ENCODE measurements around the gene PRKCA.
A peak's percentile ranks its signal among the peaks of the same experiment; 100 is the strongest.
"Not testable (repeated sequence)": the region's sequence is repeated elsewhere in the genome, so short reads cannot be mapped to it uniquely, and the experiment has no call there.

The PRKCA gene

DNA sequence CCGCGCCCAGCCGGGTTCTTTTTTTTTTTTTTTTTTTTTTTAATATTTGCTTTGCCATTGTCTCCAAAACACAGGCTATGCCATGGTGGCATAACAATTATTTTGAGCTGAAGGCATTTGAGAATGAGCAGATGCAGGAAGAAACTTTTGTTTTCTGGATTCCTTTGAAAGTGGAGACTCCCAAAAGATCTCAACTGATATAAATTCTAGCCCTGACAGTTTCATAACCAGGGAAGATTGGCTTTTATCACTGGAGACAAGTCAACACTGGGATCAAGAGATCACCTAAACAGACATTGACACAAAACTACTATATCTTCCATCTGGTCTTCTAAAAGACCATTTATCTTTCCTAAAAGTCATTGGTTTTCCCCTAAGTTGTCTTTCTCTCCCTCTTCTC lies 10.1 kb upstream of the PRKCA start:
- no peak for TF ChIP-seq CTCF (IDR thresholded peaks at IDR 0.05; ENCODE audit: extremely low read depth, missing control alignments)
- DNase-seq (ENCODE audit: low spot score) = no peak

- no peak for TF ChIP-seq CTCF (IDR thresholded peaks at IDR 0.05; ENCODE audit: extremely low read depth, missing control alignments)
- no peak for DNase-seq (ENCODE audit: low spot score)
Observed at GRCh38 chr17:66296289-66296725, 6.1 kb upstream of the PRKCA start.

GRCh38 chr17:66297443-66297842 lies 5.0 kb upstream of the PRKCA start:
- not testable (repeated sequence) for DNase-seq (ENCODE audit: low spot score)

- DNase-seq (ENCODE audit: low spot score) = no peak
- no peak for TF ChIP-seq CTCF (IDR thresholded peaks at IDR 0.05; ENCODE audit: extremely low read depth, missing control alignments)
Observed at GRCh38 chr17:66299711-66300110, 2.7 kb upstream of the PRKCA start.

- no peak for TF ChIP-seq CTCF (IDR thresholded peaks at IDR 0.05; ENCODE audit: extremely low read depth, missing control alignments)
Observed at GRCh38 chr17:66300956-66301355, 1.5 kb upstream of the PRKCA start.

GRCh38 chr17:66301367-66301863 lies 998 bp upstream of the PRKCA start:
- TF ChIP-seq CTCF (IDR thresholded peaks at IDR 0.05; ENCODE audit: extremely low read depth, missing control alignments) = no peak
- peak; percentile 24 for DNase-seq (ENCODE audit: low spot score)

More at GRCh38 chr17:66300956-66301355, 1.5 kb upstream of the PRKCA start:
- no peak for DNase-seq (ENCODE audit: low spot score)

DNA sequence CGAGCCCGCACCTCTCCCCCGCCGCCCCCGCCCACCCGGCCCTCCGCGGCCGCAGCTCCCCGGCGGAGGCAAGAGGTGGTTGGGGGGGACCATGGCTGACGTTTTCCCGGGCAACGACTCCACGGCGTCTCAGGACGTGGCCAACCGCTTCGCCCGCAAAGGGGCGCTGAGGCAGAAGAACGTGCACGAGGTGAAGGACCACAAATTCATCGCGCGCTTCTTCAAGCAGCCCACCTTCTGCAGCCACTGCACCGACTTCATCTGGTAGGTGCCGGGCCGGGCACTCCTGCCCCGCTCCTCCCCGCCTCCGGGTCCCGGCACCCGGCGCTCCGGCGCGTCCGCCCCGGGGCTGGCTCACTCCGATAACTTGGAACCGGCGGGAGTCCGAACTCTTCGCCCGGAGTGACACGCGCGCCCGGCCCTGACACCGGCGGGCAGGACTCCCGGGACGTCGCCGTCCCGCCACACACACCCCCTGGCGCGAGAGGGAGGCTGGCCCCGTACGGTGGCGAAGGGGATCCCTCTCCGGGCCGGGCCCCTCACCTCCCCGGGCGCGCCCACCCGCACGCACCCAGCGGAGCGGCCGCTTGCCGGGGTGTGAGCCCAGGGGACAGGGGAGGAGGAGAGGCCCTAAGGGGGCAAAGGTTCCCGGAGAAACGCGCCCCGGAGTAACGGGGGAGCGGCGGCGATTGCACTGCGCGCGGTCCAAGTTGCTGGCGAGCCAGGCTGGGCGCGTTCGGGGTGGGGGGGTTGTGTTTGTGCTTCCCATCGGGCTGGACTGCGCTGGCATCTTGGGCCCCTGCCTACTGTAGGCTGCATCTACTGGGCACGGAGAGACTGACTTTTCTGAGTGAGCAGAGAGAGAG lies 581 bp downstream of the PRKCA start:
- DNase-seq (ENCODE audit: low spot score) = peak; percentile 51

More for the DNA sequence above, 581 bp downstream of the PRKCA start:
- TF ChIP-seq CTCF (IDR thresholded peaks at IDR 0.05; ENCODE audit: extremely low read depth, missing control alignments) = no peak

Data from GM20000 (cell line).